GM12878 (cell line): Measurements from ENCODE around the gene ZNF169. TPM values are rescaled to one million over a fixed set of nuclear protein-coding genes. Genes with fewer than 3 reads are reported as not detected.
"Not testable (repeated sequence)": the region's sequence is repeated elsewhere in the genome, so short reads cannot be mapped to it uniquely, and the experiment has no call there.

Experiments used
- ATAC-seq: fragments of 200-7000 bp; cut with Tn5 transposase; 3 replicates; pipeline ENCODE4 v1.9.1; 2020; ENCODE audit warnings: mild to moderate bottlenecking, moderate library complexity
- BruUV-seq: library from RNA; stranded (reverse); fragments of 400-500 nt; replicated peaks from 2 replicates; lab custom pipeline; 2021; lab: Mats Ljungman, UMichigan
- CTCF ChIA-PET: fragments of 300-600 bp; sonication (Branson Sonifier 250); formaldehyde crosslinking; extraction: SDS; loops from one replicate; lab custom pipeline; 2021; ENCODE audit warnings: inconsistent platforms; lab: Yijun Ruan, JAX
- POLR2A ChIA-PET: fragments of 350-600 bp; formaldehyde crosslinking; extraction: SDS; loops from one replicate; lab custom pipeline; 2021; ENCODE audit warnings: inconsistent platforms; lab: Charles Lee
- RAD21 ChIA-PET: fragments of 300-600 bp; sonication (Branson Sonifier 250); formaldehyde crosslinking; loops from one replicate; lab custom pipeline; 2023; ENCODE audit warnings: antibody characterized with exemption; ENCODE audit not compliant: unreplicated experiment; lab: Charles Lee
- SMC1A ChIA-PET: fragments of 300-600 bp; sonication (Branson Sonifier 250); formaldehyde crosslinking; loops from one replicate; lab custom pipeline; 2023; ENCODE audit not compliant: unreplicated experiment, uncharacterized antibody; lab: Charles Lee
- DNase-seq: peaks from one replicate; pipeline ENCODE4 v3.0.0-alpha.2; 2011; ENCODE audit warnings: low read depth, low spot score
- FAIRE-seq: peaks from 3 replicates; lab custom pipeline; 2011; peaks lifted over from hg19 to GRCh38; lab: Jason Lieb, UNC
- H2AFZ ChIP-seq: 2 replicates; pipeline ENCODE4 v1.6.0; 2011; ENCODE audit warnings: low read depth, low read length, control low read depth; ENCODE audit not compliant: control insufficient read depth
- H3K27ac ChIP-seq: 2 replicates; pipeline ENCODE4 v1.5.1; 2011; ENCODE audit warnings: control low read depth; ENCODE audit not compliant: control insufficient read depth, insufficient read depth
- H3K27me3 ChIP-seq, 2 experiments: replicated peaks in 1 of 2; 2 replicates each; pipeline versions ENCODE4 v1.6.0 to v1.6.1; 2011; ENCODE audit warnings: low read length in 1 of 2; ENCODE audit not compliant: control insufficient read depth in 2 of 2, insufficient read depth in 2 of 2
- H3K36me3 ChIP-seq, 2 experiments: 2 replicates each; pipeline ENCODE4 v1.5.1; 2011; ENCODE audit warnings: low read length in 1 of 2; ENCODE audit not compliant: control insufficient read depth in 2 of 2, insufficient read depth in 2 of 2
- H3K4me1 ChIP-seq: 2 replicates; pipeline ENCODE4 v1.6.1; 2011; ENCODE audit warnings: mild to moderate bottlenecking, low read length, moderate library complexity, mixed read lengths; ENCODE audit not compliant: control insufficient read depth, insufficient read depth
- H3K4me2 ChIP-seq: 2 replicates; pipeline ENCODE4 v1.6.0; 2011; ENCODE audit warnings: control low read depth; ENCODE audit not compliant: control insufficient read depth, insufficient read depth
- H3K4me3 ChIP-seq: fragments of 200-600 bp; sonication (generic); 2 replicates; pipeline ENCODE4 v1.5.1; 2016
- H3K79me2 ChIP-seq: 2 replicates; pipeline ENCODE4 v1.6.0; 2011; ENCODE audit warnings: low read length; ENCODE audit not compliant: control insufficient read depth, insufficient read depth
- H3K9ac ChIP-seq: 2 replicates; pipeline ENCODE4 v1.8.0; 2011; ENCODE audit warnings: low read length, control low read depth, mixed read lengths; ENCODE audit not compliant: control insufficient read depth, insufficient read depth
- H3K9me3 ChIP-seq: replicated peaks from 3 replicates; pipeline ENCODE4 v1.5.1; 2011; ENCODE audit warnings: mild to moderate bottlenecking, low read length; ENCODE audit not compliant: control insufficient read depth, insufficient read depth
- H4K20me1 ChIP-seq: 2 replicates; pipeline ENCODE4 v1.6.0; 2011; ENCODE audit not compliant: control insufficient read depth, insufficient read depth
- WGBS: methylation state at CpG from one replicate; pipeline ENCODE4 v1.1.6; 2016; ENCODE audit warnings: low lambda C conversion rate; ENCODE audit not compliant: insufficient replicate concordance, insufficient coverage; ENCODE audit errors: missing lambda C conversion rate; 5-methylcytosine and 5-hydroxymethylcytosine counted together
- in situ Hi-C: fragments of 300-500 bp; cut with MboI; formaldehyde crosslinking; loops from 9 replicates; pipeline ENCODE4 v1.14.3; 2018; ENCODE audit warnings: mixed read lengths
- intact Hi-C: fragments of 100-400 bp; cut with micrococcal nuclease; formaldehyde crosslinking; loops from one replicate; pipeline ENCODE4 v1.14.2; 2022; ENCODE audit not compliant: unreplicated experiment
- polyA plus RNA-seq, 11 experiments: library from polyadenylated mRNA; depleted of rRNA in 4 of 11; unstranded in 6 of 11; stranded (reverse) in 5 of 11; fragments of >200 nt; fragmentation: Nextera tagmentation in 4 of 11; fragmentation: Illumina TruSeq in 1 of 11; extraction: Ambion mirVana in 4 of 11; extraction: Trizol in 1 of 11; gene quantifications; 1 replicate in 1 of 11; 2 replicates in 10 of 11; pipeline versions ENCODE4 v1.2.1 to v1.2.3, GENCODE V29; 2011 to 2016; ENCODE audit warnings: inconsistent platforms in 2 of 11, missing spikeins in 2 of 11, low read depth in 1 of 11
- total RNA-seq, 4 experiments: library from RNA; depleted of rRNA in 3 of 4; stranded (reverse); fragments of >200 nt in 3 of 4; fragmentation: Illumina TruSeq in 1 of 4; extraction: Trizol in 1 of 4; gene quantifications; 2 replicates each; pipeline versions ENCODE4 v1.2.1 to v1.2.3, GENCODE V29; 2013 to 2021

The ZNF169 gene
- total and polyA plus RNA-seq, 10 of the 15 experiments (the other 5 are each of a cell fraction or from before 2014, with no cell fraction given), result 2.2 to 15.7 (median 5.8) TPM

DNA sequence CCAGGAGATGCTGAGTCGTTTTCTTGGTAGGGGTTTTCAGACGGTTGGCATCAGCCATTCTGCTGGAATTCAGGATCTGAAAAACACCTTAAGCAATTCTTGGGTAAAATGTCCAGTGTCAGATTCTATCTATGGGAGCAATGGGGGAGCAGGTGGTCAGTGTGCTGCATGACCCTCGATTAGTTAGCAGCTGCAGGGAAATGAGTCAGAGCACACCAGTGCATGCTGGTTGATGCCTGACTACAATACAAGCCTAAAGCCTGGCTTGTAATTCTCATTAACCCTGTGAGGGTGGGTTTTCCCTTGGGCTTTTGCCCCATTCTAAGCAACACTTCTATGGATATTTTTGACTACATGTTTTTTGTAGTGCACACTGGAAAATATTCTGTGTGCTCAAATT is 89.7 kb downstream of the ZNF169 start:
- H3K4me1 ChIP-seq, H4K20me1 ChIP-seq, H3K4me2 ChIP-seq, RAD21 ChIA-PET, DNase-seq, H2AFZ ChIP-seq, H3K27ac ChIP-seq, H3K4me3 ChIP-seq, FAIRE-seq, in situ Hi-C loops, H3K79me2 ChIP-seq, H3K36me3 ChIP-seq, CTCF ChIA-PET, intact Hi-C loops, H3K9ac ChIP-seq, BruUV-seq, SMC1A ChIA-PET, POLR2A ChIA-PET, H3K9me3 ChIP-seq, H3K27me3 ChIP-seq: not testable (repeated sequence)
- no CpG with 5 or more reads among the region's 3 CpGs for WGBS
- ATAC-seq, result peak; percentile 30; the same call in 1 of the 3 replicates

Other genes with a start within 250 kb of the ZNF169 start
- gene PTPDC1, start 174.8 kb upstream of the ZNF169 start, total RNA-seq (2014; rRNA removed), result 3.6 and 4.7 TPM in 2 replicates
- 4.5 TPM in 2 replicates for gene PTPDC1, start 174.8 kb upstream of the ZNF169 start, total RNA-seq (2014; rRNA removed; fragmentation: Illumina TruSeq; extraction: Trizol)
- gene PTPDC1, start 174.8 kb upstream of the ZNF169 start, total RNA-seq (2021), result 2.9 and 3.0 TPM in 2 replicates
- 1.5 and 2.0 TPM in 2 replicates for gene PTPDC1, start 174.8 kb upstream of the ZNF169 start, polyA plus RNA-seq (2011; rRNA removed)
- 3.2 and 5.5 TPM in 2 replicates for gene PTPDC1, start 174.8 kb upstream of the ZNF169 start, polyA plus RNA-seq (2014; fragmentation: Illumina TruSeq; extraction: Trizol)
- 1 to 10 TPM; 1.2 to 1.8 TPM for gene PTPDC1, start 174.8 kb upstream of the ZNF169 start, polyA plus RNA-seq (2014; fragmentation: Nextera tagmentation; extraction: Ambion mirVana)
- gene PTPDC1, start 174.8 kb upstream of the ZNF169 start, polyA plus RNA-seq (2014; rRNA removed), result 2.4 and 3.2 TPM in 2 replicates
- gene PTPDC1, start 174.8 kb upstream of the ZNF169 start, polyA plus RNA-seq (2016; fragmentation: Nextera tagmentation; extraction: Ambion mirVana), result 1 to 10 TPM; 2.4 to 2.8 TPM
- not detected in 2 replicates for gene NUTM2F, start 69.3 kb downstream of the ZNF169 start, total RNA-seq (2014; rRNA removed)
- not detected in 2 replicates for gene NUTM2F, start 69.3 kb downstream of the ZNF169 start, total RNA-seq (2014; rRNA removed; fragmentation: Illumina TruSeq; extraction: Trizol)
- not detected in 2 replicates for gene NUTM2F, start 69.3 kb downstream of the ZNF169 start, total RNA-seq (2021)
- gene NUTM2F, start 69.3 kb downstream of the ZNF169 start, polyA plus RNA-seq (2011; rRNA removed), result not detected in 2 replicates
- not detected in 2 replicates for gene NUTM2F, start 69.3 kb downstream of the ZNF169 start, polyA plus RNA-seq (2014; fragmentation: Illumina TruSeq; extraction: Trizol)
- not detected for gene NUTM2F, start 69.3 kb downstream of the ZNF169 start, polyA plus RNA-seq (2014; fragmentation: Nextera tagmentation; extraction: Ambion mirVana)
- gene NUTM2F, start 69.3 kb downstream of the ZNF169 start, polyA plus RNA-seq (2014; rRNA removed), result 0.05 TPM in 1 of 2 replicates, not detected in the other
- not detected for gene NUTM2F, start 69.3 kb downstream of the ZNF169 start, polyA plus RNA-seq (2016; fragmentation: Nextera tagmentation; extraction: Ambion mirVana)